ENCODE data around the gene QSOX1.

The QSOX1 gene

DNA sequence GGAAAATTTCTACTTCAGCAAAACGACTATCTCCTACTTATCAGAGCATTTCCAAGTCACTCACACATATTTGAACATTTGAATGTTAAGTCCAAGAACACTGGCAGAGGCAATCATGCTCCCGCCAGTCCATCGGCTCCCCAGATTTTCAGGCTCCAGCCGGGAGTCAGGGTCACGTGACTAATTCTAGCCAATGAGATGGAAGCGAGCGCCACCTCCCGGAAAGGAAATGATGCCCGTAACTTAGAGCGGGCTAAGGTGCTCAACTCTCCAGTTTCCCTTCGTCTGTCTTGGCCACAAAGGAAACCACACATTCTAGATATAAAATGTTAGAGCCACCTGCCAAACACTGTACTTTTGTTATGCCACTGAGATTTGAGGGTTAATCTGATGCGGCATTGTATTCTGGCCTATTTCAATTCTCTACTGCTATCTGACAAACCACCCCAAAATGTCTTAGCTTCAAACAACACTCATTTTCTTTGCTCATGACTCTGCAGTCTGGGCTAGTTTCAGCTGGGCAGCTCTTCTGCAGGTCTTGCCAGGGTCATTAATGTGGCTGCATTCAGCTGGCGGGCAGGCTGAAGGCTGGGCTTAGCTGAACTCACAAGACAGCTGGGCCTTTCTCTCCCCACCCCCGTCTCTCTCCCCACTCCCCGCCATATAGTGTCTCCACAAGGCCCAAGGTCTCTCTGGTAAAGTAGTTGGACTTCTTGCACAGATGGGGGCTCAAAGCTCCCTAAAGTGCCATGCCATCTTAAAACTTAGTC, 58.9 kb downstream of the QSOX1 start:
- DNase-seq (ENCODE audit: low read depth, low spot score), result no peak

DNA sequence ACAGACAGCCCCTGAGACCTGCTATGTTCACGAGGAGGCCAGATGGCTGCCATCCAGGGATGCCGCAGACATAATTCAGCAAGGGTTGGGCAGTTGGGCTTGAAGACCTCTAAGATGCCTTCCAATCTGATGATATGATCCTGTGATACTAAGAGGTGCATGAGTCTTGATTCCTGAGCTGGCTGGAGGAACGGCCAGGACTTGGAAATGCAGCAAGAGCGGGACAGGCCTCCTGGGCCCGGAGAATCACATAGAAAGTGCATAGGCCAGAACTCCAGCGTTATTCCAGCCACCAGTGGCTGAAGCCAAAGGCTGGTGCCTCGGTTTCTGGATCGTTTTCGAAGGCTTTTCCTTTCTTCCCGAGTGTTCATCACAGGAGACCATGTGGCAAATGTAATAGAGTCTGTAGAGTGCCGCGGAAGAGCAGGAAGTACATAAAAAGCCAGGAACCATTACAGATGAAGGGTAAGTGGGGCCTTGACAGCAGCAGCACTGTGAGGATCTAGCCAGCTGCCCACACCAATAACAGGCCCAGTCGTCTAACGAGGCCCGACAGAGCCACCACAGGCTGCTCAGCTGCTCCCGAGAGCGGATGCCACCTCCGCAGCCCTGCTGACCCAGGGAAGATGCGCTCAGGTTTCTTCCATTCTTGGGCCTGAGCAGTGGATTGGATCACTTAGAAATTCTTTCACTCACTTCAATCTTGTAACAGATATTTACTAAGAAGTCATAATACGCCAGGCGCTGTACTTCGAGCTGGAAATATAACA, 61.4 kb downstream of the QSOX1 start:
- no peak for DNase-seq (ENCODE audit: low read depth, low spot score)

DNA sequence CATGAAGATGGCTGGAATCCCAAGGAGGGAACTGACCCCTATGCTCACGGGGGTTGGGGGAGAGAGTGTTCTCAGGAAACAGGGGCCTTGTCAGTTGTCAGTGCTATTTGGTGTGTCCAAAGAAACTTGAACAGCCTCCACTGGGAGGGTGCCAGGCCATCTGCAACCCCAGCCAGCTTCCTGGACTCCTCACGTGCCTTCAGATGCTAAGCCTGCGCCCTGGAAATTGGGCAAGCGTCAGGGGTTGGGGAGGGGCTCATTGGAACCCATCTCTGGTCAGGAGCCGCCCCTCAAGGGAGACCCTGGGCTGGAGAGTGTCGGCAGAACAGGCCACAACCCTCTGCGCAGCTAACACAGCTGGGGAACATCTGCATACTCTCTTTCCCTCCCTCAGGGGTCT, 62.3 kb downstream of the QSOX1 start:
- no peak for DNase-seq (ENCODE audit: low read depth, low spot score)

DNA sequence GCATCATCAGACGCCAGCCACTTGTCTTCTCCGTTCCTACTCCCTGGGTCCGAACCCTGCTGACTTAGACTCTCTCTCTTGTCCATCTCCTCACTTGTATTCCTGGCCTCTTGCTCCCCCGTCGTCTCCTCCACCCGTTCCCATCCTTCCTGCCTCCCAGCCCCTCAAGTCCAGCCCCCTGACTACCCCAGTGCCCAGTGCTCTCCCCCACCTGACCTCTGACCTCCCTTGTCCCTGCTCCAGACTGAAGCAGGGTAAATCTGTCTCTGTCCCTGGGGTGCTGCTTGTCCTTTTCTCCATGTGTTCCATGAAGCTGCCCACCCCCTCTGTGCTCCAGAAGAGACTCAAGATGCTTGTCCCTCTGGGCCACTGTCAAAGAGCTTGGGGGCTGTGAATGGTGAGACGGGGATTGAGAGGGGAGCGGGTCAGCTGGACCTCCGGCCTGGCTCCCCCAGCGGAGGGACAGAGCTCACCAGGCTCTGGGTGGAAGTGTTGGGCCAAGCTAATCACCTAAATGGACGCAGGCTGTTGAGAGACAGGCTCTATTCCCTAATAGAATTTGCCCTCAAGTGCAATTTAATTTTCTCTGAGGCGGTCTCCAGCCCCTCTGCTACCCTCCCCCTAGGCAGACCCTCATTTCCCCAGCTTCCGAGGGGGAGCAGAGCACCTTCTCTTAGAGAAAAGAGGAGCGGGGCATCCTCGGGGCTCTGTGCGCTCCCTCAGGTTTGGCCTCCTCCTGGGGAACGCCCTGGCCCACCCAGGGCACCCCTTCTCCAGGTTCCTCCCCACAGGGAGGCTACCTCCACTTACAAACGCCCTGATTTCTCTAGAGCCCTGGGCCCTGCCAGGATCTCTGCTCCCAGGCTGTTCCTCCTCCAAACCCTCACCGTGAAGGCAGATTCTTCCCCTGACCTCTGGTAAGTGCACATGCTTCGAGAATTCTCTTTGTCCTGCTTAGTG, 64.4 kb downstream of the QSOX1 start:
- DNase-seq (ENCODE audit: low read depth, low spot score), result no peak

DNA sequence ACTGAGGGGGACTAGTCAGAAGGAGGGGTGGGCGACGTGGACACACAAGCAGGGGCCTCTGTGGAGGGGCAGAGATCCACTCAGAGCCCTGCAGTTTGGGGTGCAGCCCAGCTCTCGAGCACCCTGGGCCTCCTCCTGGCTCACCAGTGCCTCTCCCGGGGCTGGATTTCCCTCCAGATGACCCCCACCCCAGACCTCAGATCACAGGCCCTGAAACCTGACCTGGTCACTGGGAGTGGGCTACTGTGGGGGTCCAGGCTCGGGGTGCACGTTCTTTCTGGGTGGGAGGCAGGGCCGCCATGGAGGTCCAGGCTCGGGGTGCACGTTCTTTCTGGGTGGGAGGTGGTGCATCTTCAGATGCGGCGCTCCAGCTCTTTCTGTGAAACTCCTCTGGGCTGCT, 65.1 kb downstream of the QSOX1 start:
- no peak for DNase-seq (ENCODE audit: low read depth, low spot score)

DNA sequence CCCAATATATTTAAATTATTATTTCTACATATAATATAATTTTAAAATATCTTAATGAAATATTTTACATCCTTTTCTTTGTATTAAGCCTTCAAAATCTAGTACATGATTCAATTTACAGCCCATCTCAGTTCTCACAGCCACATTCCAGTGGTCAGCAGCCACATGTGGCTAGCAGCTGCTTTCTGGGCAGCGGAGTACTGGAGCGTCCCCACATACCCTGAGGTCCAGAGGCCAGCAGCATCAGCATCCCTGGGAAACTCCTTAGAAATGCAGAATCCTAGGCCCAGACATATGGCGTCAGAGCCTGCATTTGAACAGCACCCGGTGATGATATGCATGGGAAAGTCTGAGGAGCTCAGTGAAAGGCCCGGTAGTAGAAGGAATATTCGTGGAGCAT, 66.8 kb downstream of the QSOX1 start:
- no peak for DNase-seq (ENCODE audit: low read depth, low spot score)

DNA sequence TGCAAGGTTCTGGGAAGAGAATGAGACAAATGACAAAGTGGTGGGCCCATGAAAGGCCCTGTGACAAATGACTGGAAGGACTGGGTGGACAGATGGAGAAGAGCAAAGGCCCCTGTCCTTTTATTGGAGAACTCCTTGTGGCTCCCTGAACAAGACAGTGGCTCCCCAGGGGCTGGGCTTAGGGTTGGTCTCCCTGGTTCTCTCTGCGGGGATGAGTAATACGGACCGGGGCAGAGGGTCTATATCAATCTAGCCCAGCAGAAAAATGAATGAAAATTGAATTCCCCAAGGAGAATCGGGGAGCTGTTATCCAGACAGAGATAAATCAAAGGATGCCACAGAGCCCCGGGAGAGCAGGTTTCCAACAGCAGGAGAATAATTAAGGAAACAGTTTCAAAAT, 70.2 kb downstream of the QSOX1 start:
- DNase-seq (ENCODE audit: low read depth, low spot score), result no peak

DNA sequence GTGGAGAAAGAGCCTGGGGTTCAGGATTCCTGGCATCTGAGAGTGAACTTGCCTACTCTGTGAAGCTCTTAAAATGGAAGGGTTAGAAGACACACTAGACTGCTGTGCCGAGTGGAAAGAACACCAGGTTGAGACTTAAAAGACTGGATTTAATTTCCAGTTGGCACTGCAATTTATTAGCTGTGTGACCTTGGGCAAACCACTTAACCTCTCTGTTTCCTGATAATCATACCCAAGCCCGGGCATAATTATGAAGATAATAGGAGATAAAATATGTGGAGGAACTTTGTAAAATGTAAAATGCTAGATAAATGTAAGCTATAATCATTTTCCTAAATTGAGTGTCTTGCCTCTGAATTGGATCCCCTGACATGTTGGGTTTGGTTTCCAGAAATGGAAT, 70.7 kb downstream of the QSOX1 start:
- DNase-seq (ENCODE audit: low read depth, low spot score), result no peak

DNA sequence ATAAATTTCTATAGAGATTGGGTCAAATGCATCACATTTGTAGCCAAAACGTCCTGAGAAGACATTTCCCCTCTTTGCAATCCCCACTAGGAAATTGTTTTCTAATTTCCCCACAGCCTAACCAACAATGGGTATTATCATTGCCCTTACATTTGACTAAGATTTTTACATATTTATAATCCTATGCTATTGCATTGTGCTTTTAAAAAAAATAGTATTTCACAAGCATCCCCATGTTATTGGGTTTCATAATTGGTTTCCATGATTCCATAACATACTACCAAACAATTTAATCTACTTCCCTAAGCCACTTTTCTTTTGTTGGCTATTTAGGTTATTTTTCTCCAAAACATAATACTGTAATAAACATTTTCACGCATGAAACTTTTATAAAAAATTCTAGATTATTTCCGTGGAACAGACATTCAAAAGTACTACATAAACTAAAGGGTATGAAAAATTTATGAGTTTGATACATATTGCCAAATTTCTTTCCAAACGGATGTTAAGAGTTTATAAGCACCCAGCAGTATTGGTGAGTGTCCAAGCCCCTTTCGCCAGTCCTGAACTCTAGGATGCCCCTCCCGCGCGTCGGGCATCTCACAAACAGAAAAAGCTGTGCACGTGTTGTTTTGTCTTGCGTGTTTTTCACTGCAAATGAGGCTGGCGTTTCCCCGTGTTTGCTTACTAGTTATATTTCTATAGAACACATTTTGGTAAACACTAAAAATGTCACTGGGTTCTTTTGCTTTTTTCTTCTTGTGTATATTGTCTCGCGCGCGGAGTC, 73.4 kb downstream of the QSOX1 start:
- no peak for DNase-seq (ENCODE audit: low read depth, low spot score)

DNA sequence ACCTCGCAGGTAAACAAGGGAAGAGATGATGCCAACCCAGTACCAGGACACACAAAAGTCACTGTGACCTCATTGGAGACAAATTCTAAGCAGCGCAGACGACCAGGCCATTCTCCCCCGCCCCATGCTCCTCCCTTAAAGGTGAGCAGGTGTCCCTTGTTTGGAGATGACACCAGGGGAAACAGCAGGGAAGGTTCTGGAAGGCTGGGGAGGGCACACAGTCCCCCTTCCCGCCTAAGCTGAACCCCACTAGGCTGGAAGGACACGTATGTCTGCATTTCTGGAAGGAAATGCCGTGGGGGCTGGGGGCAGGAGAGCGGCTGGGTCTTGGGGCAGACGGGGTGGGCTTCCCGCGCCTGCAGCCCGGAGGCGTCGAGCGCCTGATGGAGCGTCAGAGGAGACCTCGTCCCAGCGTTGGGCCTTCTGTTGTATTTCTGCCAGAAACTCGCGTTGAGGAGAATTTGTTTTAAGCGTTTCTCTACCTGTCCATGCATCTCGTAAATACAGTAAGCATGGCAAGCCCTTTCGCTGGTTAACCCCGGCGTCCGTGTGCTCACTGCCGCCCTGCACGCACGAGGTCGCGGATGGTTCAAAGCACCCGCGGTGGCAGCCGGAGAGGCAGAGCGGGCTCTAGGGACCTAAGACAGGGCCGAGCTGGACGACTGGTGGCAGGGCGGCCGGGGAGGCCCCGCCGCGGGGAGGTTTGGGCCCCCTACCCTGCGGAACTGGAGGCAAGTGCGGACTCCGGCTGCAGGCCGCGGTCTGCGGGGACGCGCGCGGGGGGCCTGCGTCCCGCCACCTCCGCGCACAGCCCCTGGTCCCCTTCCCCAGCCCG, 74.2 kb downstream of the QSOX1 start:
- DNase-seq (ENCODE audit: low read depth, low spot score), result no peak

DNA sequence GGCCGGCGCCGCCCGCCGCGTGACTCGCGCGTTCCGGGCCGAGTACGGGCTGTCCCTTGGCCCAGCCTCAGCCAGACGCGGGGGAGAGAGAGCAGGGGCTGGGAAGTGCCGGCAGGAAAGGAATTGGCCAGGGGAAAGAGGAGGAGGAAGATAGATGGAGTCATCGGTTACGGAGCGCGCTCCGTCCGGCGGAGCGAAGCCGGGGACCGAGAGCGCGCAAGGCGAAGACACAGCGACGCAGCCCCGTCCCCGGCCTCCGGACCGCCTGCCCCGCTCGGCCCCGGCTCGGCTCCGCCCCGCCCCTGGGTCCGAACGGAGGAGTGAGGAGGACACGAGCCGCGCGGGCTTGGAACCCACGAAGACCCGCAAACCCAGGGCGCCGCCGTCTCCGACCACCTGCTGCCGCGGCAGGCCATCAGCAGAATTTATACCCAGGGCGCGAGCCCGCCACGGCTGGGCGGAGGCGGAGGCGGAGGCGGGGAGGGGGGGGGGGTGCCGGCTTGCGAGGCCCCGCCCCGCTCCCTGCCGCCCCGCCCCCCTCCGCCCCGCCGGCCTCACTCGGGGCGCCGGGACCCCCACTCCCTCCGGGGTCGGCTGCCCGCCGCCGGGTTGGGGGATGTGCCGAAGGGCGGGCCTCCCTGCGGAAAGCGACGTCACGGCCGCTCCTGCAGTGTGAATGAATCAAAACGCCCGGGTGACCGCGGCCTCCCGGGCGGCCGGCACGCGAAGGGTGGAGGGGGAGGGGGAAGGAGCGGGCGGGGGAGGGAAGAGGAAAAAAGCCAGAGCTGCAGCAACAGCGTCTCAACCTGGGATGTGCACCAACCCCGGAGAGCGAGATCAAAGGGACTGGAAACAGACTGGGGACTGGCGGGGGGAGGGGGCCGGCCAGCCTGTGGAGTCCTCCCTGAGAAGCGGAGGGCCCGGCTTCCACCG, 75.1 kb downstream of the QSOX1 start, which contains the start of gene LHX4:
TSS of gene LHX4 (plus strand) at position 782 of the 933 bp plus-strand sequence. CDS start 266 bp downstream, outside the sequence.
- DNase-seq (ENCODE audit: low read depth, low spot score), result no peak

DNA sequence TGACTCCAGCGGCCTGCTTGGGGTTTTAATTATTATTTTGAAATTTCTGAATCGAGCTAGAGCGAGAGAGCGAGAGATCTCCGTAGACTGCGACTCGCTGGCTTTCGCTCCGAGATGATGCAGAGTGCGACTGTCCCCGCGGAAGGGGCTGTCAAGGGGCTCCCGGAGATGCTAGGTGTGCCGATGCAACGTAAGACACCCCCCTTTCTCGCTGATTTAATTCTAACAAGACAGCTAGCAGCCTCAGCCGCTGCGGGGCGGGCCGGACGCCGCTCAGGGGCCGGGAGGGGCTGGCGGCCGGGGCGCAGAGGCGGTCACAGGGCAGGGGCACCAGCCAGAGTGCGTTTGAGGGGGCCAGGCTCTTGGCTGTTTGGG, 75.7 kb downstream of the QSOX1 start:
- no peak for DNase-seq (ENCODE audit: low read depth, low spot score)

DNA sequence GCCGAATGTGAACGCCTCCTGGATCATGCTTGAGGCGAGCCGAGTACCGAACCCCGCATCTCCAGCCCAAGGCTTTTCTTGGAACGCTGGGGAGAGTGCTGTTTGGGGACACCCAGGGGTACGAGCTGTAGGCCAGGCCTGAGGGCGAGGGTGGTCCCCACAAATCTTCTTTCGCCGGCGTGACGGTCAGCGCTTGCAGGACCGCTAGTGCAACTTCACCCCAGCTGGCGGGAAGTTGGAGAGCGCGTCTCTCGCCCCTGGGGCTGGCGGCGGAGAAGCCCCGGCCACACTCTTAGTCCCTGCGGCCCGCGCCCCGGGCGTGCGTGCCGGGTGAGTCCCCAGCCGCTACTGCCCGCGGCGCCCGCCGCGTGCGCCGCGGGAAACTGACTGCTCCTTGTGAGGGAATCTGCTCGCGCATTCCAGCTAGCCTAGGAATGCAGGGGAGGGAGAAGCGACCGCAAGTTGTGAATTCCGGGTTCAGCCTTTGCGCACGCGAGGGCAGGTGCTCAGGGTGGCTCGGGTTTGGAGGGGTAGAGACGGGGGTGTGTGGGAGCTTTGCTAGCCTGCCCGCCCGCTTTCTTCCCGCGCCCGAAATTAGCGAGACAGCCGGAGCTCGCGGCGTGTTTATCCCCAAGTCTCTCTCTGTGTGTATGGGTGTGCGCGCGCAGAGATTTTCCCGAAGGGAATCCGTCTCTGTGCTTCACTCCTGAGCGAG, 76.3 kb downstream of the QSOX1 start:
- DNase-seq (ENCODE audit: low read depth, low spot score), result no peak

DNA sequence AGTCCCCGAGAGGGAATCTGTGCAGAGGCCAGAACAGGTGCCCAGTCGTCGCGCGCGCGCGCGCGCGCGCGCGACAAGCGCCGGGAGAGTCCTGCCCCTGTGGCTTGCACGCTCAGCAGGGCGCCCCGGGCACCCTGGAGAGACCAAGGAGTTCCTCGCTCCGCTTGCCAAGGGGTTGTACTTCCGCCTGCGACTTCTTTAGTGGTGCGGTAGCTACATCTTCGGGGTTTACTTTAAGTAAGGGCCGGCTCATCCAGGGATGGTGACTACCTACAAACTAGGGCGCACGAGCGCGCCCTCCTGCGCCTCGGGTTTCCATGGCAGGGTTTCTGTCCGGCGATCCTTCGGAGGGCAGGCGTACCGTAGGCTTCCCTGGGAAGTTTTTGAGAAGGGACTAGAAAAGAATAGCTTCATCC, 76.8 kb downstream of the QSOX1 start:
- DNase-seq (ENCODE audit: low read depth, low spot score), result no peak

DNA sequence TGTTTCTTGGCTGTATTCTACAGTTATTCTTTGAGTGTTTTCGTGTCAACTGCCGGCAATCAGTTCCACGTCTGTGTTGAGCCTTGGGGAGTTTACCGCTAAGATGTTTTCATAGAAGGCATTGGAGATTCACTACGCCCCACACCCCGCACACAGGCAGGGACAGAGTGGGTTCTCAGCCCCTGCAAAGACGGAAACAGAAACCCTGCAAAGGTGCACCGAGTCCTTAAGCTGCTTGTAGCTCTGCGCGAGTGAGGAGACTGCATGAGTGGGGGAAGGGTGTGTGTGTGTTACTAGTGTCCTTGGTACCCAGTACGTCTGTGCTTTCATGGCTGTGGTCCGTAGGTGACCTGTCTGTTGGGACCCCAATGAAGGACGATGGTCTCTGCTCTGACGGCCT, 77.3 kb downstream of the QSOX1 start:
- no peak for DNase-seq (ENCODE audit: low read depth, low spot score)

DNA sequence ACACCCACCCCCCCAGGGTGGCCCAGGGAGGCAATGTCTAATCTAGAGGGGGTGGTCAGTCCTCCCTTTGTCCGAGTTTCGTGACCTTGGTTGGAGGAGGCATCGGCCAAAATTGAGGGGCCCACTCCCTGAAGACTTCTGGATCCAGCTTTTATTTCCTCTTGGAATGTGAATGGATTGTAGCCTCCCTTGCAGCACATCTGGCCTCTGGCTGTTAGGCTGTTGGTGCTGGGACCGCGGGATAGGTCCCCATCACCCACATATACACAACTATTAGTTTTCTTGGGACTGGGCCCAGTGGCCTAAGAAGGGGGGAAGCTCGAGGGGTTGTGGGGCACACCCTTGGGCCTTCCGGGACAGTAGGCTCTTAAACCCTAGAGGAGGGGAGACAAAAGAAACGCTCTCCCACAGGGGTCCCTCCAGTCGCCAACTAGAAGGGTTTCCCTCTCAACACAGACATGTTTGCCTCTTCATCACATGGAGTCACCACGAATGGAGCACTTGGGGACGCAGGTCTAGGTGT, 77.9 kb downstream of the QSOX1 start:
- DNase-seq (ENCODE audit: low read depth, low spot score), result no peak

DNA sequence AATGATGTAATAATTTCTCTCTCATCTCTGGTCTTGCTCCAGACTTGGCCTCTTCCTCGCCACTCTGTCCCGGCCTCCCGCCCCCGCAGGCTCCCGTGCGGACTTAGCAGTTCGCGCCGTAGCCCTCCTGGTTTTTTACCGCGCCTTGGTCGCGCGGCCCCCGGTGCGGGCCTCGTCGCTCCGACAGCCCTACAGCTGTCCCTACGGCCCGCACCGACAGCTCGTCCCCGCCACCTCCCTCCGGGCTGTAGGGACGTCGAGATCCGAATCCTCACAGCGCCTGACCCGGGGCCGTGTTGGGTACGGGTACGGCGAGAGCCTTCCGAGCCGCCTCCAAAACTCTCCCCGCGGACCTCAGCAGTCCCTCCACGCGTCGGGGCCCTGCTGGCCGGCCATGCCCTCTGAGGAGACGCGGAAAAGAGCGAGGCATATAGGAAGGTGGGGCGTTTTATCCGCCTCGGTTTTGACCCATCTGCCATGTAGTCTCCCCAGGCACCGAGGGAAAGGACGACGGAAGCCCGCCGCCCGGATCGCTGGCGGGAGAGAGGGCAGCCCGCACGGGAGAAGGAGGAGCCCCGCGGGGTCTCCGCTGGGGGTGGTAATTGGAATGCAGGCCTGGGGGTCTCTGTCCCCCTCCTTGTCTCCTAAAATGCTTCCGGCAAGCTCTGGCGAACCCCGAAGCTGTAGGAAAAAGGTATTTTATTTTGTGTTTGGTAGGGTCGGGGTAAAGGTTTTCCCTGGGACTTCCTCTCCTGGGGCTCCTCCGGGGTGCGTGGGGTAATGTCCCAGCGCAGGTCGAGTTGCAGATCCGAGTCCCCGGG, 78.7 kb downstream of the QSOX1 start:
- DNase-seq (ENCODE audit: low read depth, low spot score), result no peak

All from activated naive CD8-positive, alpha-beta T cell treated with anti-CD3 and anti-CD28 coated beads, Interleukin-2, amount 50 U/mL, for 16 hours (primary cell).